Neural cell (in vitro differentiated cells): ENCODE data around the gene NEUROG3. TPM values are rescaled to one million over a fixed set of nuclear protein-coding genes. Genes with fewer than 3 reads are reported as not detected.
A peak's percentile ranks its signal among the peaks of the same experiment; 100 is the strongest.

Experiments
- H2AFZ ChIP-seq: fragments of 200-600, 300-800 bp; sonication (generic), shearing (Covaris generic); 2 replicates; pipeline ENCODE4 v1.6.0; 2014; ENCODE audit warnings: low read depth, mild to moderate bottlenecking, antibody characterized with exemption, low read length, moderate library complexity
- H3F3A ChIP-seq: fragments of 200-600 bp; shearing (Covaris generic); 2 replicates; pipeline ENCODE4 v1.6.1; 2016; ENCODE audit warnings: mild to moderate bottlenecking, moderate library complexity, mixed read lengths, antibody characterized with exemption, low read length; ENCODE audit not compliant: insufficient read depth, poor library complexity, severe bottlenecking
- H3K27ac ChIP-seq: fragments of 200-600, 300-800 bp; sonication (generic), shearing (Covaris generic); 2 replicates; pipeline ENCODE4 v1.5.1; 2014; ENCODE audit warnings: mild to moderate bottlenecking, low read length, moderate library complexity
- H3K27me3 ChIP-seq: fragments of 300-800, 200-600 bp; sonication (generic), shearing (Covaris generic); 2 replicates; pipeline ENCODE4 v1.6.0; 2014; ENCODE audit warnings: mild to moderate bottlenecking, low read depth, low read length, moderate library complexity; ENCODE audit not compliant: insufficient read depth
- H3K36me3 ChIP-seq: fragments of 300-800, 200-600 bp; sonication (generic), shearing (Covaris generic); 2 replicates; pipeline ENCODE4 v1.5.1; 2014; ENCODE audit warnings: mild to moderate bottlenecking, antibody characterized with exemption, low read length, moderate library complexity; ENCODE audit not compliant: insufficient read depth
- H3K4me2 ChIP-seq: fragments of 300-800, 200-600 bp; sonication (generic), shearing (Covaris generic); 2 replicates; pipeline ENCODE4 v1.6.0; 2014; ENCODE audit warnings: mild to moderate bottlenecking, low read length
- H3K4me3 ChIP-seq: fragments of 300-800, 200-600 bp; sonication (generic), shearing (Covaris generic); 2 replicates; pipeline ENCODE4 v1.5.1; 2014; ENCODE audit warnings: mild to moderate bottlenecking, low read length, moderate library complexity
- H3K79me2 ChIP-seq: fragments of 200-600 bp; shearing (Covaris generic); replicated peaks from 2 replicates; pipeline ENCODE4 v1.6.0; 2014; ENCODE audit warnings: mild to moderate bottlenecking, low read length, moderate library complexity; ENCODE audit not compliant: insufficient read depth
- H3K9ac ChIP-seq: fragments of 300-800, 200-600 bp; sonication (generic), shearing (Covaris generic); 2 replicates; pipeline ENCODE4 v1.6.1; 2016; ENCODE audit warnings: mild to moderate bottlenecking, low read length, mixed read lengths
- H3K9me2 ChIP-seq: fragments of 200-600 bp; shearing (Covaris generic); 2 replicates; pipeline ENCODE4 v1.6.1; 2016; ENCODE audit warnings: mild to moderate bottlenecking, low read length, mixed read lengths; ENCODE audit not compliant: insufficient read depth
- H3K9me3 ChIP-seq: fragments of 200-600, 300-800 bp; sonication (generic), shearing (Covaris generic); 2 replicates; pipeline ENCODE4 v1.6.1; 2016; ENCODE audit warnings: mild to moderate bottlenecking, mixed run types, low read length, moderate library complexity, mixed read lengths
- H4K20me1 ChIP-seq: fragments of 200-600 bp; shearing (Covaris generic); 2 replicates; pipeline ENCODE4 v1.6.1; 2016; ENCODE audit warnings: mild to moderate bottlenecking, mixed run types; ENCODE audit not compliant: insufficient read depth
- EP300 ChIP-seq: fragments of 450-650 bp; conservative IDR thresholded peaks from 2 replicates; pipeline ENCODE4 v1.6.1; 2014; ENCODE audit warnings: antibody characterized with exemption, mild to moderate bottlenecking, moderate library complexity; ENCODE audit not compliant: poor library complexity, severe bottlenecking
- EZH2 ChIP-seq: fragments of 200-600, 300-800 bp; shearing (Covaris generic), sonication (generic); IDR thresholded peaks from 2 replicates; pipeline ENCODE4 v1.6.1; 2014; ENCODE audit warnings: antibody characterized with exemption, low read length, borderline replicate concordance, mild to moderate bottlenecking; ENCODE audit not compliant: insufficient read depth, poor library complexity, severe bottlenecking
- MXI1 ChIP-seq: fragments of 450-650 bp; conservative IDR thresholded peaks from 2 replicates; pipeline ENCODE4 v1.6.1; 2014; ENCODE audit warnings: antibody characterized with exemption, mild to moderate bottlenecking; ENCODE audit not compliant: poor library complexity, severe bottlenecking
- RAD21 ChIP-seq: fragments of 450-650 bp; conservative IDR thresholded peaks from 2 replicates; pipeline ENCODE4 v1.6.1; 2014; ENCODE audit warnings: antibody characterized with exemption, mild to moderate bottlenecking, moderate library complexity
- SMC3 ChIP-seq: fragments of 450-650 bp; conservative IDR thresholded peaks from 2 replicates; pipeline ENCODE4 v1.6.1; 2014; ENCODE audit warnings: antibody characterized with exemption, mild to moderate bottlenecking, moderate library complexity; ENCODE audit not compliant: poor library complexity
- TAF1 ChIP-seq: IDR thresholded peaks from 2 replicates; pipeline ENCODE4 v1.6.1; 2012; ENCODE audit warnings: low read depth
- polyA plus RNA-seq: library from polyadenylated mRNA; depleted of rRNA; stranded (reverse); fragments of >200 nt; gene quantifications from 2 replicates; pipeline ENCODE4 v1.2.3, GENCODE V29; 2014
- TF ChIP-seq, protein P1 (sequence below): IDR thresholded peaks from 2 replicates; pipeline ENCODE4 v1.6.1; 2012; ENCODE audit warnings: borderline replicate concordance
- TF ChIP-seq, protein P2 (sequence below): fragments of 450-650 bp; IDR thresholded peaks from 2 replicates; pipeline ENCODE4 v1.5.1; 2014; ENCODE audit warnings: antibody characterized with exemption, mild to moderate bottlenecking, moderate library complexity; ENCODE audit not compliant: poor library complexity, severe bottlenecking

Gene NEUROG3
- polyA plus RNA-seq, 1 donor from 2014 or later = not detected

DNA sequence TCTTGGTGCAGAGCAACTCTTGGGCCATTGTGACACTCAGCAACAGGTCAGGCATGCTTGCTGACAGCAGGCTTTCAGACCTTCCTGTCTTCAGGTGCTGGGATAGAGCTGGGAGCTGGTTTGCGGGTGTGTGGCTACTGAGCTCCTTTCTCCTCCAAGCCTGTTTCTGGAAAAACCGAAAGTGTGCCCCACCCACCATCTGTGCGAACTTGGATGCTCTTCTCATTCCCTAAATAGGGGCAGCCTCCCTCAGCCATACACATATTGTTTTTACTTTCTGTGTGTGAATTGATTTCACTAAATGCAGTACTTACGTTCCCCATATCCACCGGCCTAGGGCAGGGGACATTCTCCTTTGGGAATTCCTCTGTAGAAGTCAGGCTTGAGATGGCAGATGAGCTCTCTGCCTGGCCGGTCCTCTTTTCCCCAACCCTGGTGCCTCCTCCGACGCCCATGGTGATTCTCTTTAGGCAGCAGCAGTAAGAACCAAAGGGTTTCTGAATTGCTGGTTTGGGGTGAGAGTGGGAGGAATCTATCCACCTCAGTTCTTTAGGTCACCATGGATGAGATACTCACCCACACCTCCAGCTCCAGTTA, 6.3 kb upstream of the NEUROG3 start:
- Histone ChIP-seq H3K27me3 (peaks cover 83% of the 10 kb centered on the region), H3K4me3 (no peak overlapping the region), H3K79me2 (no peaks in the 10 kb centered on the region), H3K36me3 (no peaks in the 10 kb centered on the region), H3K9me3 (no peaks in the 10 kb centered on the region), H3K9me2 (no peaks in the 10 kb centered on the region), H4K20me1 (no peaks in the 10 kb centered on the region), H3K9ac (no peak overlapping the region), H3F3A (no peaks in the 10 kb centered on the region), H3K27ac (no peak overlapping the region), H3K4me2 (no peak overlapping the region), H2AFZ (no peak overlapping the region)
- no peak for TF ChIP-seq EP300
- TF ChIP-seq EZH2 = no peak
- TF ChIP-seq, protein P1, sequence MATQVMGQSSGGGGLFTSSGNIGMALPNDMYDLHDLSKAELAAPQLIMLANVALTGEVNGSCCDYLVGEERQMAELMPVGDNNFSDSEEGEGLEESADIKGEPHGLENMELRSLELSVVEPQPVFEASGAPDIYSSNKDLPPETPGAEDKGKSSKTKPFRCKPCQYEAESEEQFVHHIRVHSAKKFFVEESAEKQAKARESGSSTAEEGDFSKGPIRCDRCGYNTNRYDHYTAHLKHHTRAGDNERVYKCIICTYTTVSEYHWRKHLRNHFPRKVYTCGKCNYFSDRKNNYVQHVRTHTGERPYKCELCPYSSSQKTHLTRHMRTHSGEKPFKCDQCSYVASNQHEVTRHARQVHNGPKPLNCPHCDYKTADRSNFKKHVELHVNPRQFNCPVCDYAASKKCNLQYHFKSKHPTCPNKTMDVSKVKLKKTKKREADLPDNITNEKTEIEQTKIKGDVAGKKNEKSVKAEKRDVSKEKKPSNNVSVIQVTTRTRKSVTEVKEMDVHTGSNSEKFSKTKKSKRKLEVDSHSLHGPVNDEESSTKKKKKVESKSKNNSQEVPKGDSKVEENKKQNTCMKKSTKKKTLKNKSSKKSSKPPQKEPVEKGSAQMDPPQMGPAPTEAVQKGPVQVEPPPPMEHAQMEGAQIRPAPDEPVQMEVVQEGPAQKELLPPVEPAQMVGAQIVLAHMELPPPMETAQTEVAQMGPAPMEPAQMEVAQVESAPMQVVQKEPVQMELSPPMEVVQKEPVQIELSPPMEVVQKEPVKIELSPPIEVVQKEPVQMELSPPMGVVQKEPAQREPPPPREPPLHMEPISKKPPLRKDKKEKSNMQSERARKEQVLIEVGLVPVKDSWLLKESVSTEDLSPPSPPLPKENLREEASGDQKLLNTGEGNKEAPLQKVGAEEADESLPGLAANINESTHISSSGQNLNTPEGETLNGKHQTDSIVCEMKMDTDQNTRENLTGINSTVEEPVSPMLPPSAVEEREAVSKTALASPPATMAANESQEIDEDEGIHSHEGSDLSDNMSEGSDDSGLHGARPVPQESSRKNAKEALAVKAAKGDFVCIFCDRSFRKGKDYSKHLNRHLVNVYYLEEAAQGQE = no peak
- TF ChIP-seq SMC3 = no peak
- no peak for TF ChIP-seq TAF1

DNA sequence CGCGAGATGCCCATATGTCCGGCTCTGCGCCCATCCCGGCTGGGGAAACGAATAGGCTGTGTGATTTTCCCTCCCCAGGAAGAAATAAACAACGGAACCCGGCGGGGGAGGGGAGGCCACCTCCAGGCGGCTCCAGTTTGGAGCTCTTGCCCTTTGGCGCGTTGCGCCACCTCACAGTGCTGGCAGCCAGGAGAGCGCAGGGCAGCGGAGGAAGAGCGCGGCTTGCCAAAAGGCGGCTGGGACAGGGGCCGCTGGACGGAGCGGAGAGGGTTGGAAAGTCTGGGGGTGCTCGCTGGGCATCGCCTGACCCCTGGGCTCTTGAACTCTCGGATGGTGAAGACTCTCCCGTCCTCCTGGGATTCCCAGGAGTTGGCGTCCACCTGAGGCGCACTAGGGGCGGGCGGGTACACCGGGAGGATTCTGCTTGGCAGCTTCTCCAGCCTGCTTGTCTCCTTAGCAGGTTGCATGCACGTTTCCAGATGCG, 5.3 kb upstream of the NEUROG3 start:
- H4K20me1 ChIP-seq = no peaks in the 10 kb centered on the region
- TF ChIP-seq MXI1 (no peak), EP300 (no peak), RAD21 (no peak), EZH2 (peak; percentile 83)
- TF ChIP-seq, protein P2, sequence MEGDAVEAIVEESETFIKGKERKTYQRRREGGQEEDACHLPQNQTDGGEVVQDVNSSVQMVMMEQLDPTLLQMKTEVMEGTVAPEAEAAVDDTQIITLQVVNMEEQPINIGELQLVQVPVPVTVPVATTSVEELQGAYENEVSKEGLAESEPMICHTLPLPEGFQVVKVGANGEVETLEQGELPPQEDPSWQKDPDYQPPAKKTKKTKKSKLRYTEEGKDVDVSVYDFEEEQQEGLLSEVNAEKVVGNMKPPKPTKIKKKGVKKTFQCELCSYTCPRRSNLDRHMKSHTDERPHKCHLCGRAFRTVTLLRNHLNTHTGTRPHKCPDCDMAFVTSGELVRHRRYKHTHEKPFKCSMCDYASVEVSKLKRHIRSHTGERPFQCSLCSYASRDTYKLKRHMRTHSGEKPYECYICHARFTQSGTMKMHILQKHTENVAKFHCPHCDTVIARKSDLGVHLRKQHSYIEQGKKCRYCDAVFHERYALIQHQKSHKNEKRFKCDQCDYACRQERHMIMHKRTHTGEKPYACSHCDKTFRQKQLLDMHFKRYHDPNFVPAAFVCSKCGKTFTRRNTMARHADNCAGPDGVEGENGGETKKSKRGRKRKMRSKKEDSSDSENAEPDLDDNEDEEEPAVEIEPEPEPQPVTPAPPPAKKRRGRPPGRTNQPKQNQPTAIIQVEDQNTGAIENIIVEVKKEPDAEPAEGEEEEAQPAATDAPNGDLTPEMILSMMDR = no peak
- TF ChIP-seq, protein P1 = no peak
- no peak overlapping the region for H3K4me2 ChIP-seq
- H3K9me2 ChIP-seq = no peaks in the 10 kb centered on the region
- H3F3A ChIP-seq = no peaks in the 10 kb centered on the region
- H3K79me2 ChIP-seq = no peaks in the 10 kb centered on the region
- H3K4me3 ChIP-seq = no peak overlapping the region
- no peaks in the 10 kb centered on the region for H3K36me3 ChIP-seq
- H3K9me3 ChIP-seq = no peaks in the 10 kb centered on the region
- no peak overlapping the region for H2AFZ ChIP-seq
- no peak overlapping the region for H3K9ac ChIP-seq
- H3K27me3 ChIP-seq = peaks cover 87% of the 10 kb centered on the region
- no peak overlapping the region for H3K27ac ChIP-seq
